Sigmoid colon (tissue), 7 donors: ENCODE data around the gene QRICH1. TPM values are rescaled to one million over a fixed set of nuclear protein-coding genes. Genes with fewer than 3 reads are reported as not detected.

ENCODE experiments used
- DNase-seq: peaks from one replicate; pipeline ENCODE4 v3.0.0-alpha.2; 2019
- H3K27ac ChIP-seq, 4 donors: fragments of 200-600 bp; sonication (generic); one replicate each; pipeline ENCODE4 v1.5.1; 2016 to 2019; ENCODE audit warnings: mild to moderate bottlenecking in 1 of 4
- H3K27me3 ChIP-seq, 3 donors: fragments of 200-600 bp; sonication (generic); one replicate each; pipeline ENCODE4 v1.5.1; 2019; ENCODE audit warnings: mild to moderate bottlenecking in 1 of 3
- H3K36me3 ChIP-seq, 4 donors: fragments of 200-600 bp; sonication (generic); one replicate each; pipeline ENCODE4 v1.5.1; 2016 to 2019
- H3K4me1 ChIP-seq, 4 donors: fragments of 200-600 bp; sonication (generic); one replicate each; pipeline ENCODE4 v1.5.1; 2017 to 2019
- H3K4me3 ChIP-seq, 4 donors: fragments of 200-600 bp; sonication (generic); one replicate each; pipeline ENCODE4 v1.5.1; 2017 to 2019; ENCODE audit warnings: mild to moderate bottlenecking in 2 of 4, moderate library complexity in 1 of 4
- H3K9me3 ChIP-seq, 4 donors: fragments of 200-600 bp in 3 of 4; sonication (generic) in 3 of 4; one replicate each; pipeline versions ENCODE4 v1.5.1 to v1.6.1; 2013 to 2019
- CTCF ChIP-seq, 4 experiments: fragments of 450-650 bp in 3 of 4; fragments of 200-600 bp in 1 of 4; IDR thresholded peaks; one replicate each; pipeline ENCODE4 v1.5.1; 2016 to 2019; ENCODE audit warnings: antibody characterized with exemption in 4 of 4, mild to moderate bottlenecking in 3 of 4, moderate library complexity in 2 of 4
- EP300 ChIP-seq, 4 donors: sonication (generic); formaldehyde crosslinking; IDR thresholded peaks; one replicate each; pipeline ENCODE4 v1.6.1; 2017; ENCODE audit warnings: antibody characterized with exemption in 4 of 4
- POLR2A ChIP-seq, 2 donors: fragments of 450-650 bp; IDR thresholded peaks; one replicate each; pipeline ENCODE4 v1.6.1; 2016; ENCODE audit warnings: antibody characterized with exemption in 2 of 2, mild to moderate bottlenecking in 2 of 2, moderate library complexity in 2 of 2
- POLR2AphosphoS5 ChIP-seq, 4 donors: sonication (generic); formaldehyde crosslinking; IDR thresholded peaks; one replicate each; pipeline ENCODE4 v1.6.1; 2017; ENCODE audit warnings: antibody characterized with exemption in 4 of 4
- WGBS, 2 donors: extraction: QIAGEN DNeasy Blood & Tissue Kit; methylation state at CpG; one replicate each; pipeline ENCODE4 v1.1.7; 2013; 5-methylcytosine and 5-hydroxymethylcytosine counted together
- intact Hi-C: fragments of 100-400 bp; cut with DNase I; formaldehyde crosslinking; loops from one replicate; pipeline ENCODE4 v1.15.1; 2023
- polyA plus RNA-seq, 3 donors: library from polyadenylated mRNA; stranded (reverse); fragments of 200-250 nt; gene quantifications; one replicate each; pipeline ENCODE4 v1.2.3, GENCODE V29; 2013
- total RNA-seq, 4 donors: library from RNA; depleted of rRNA; stranded (reverse); fragments of >200 nt; gene quantifications; one replicate each; pipeline ENCODE4 v1.1.0, GENCODE V29; 2016
- donor health status: healthy with polysubstance abuse.
- donor health status: Bipolar disorder and iron deficiency.
- donor health status: healthy.

QRICH1 gene, protein sequence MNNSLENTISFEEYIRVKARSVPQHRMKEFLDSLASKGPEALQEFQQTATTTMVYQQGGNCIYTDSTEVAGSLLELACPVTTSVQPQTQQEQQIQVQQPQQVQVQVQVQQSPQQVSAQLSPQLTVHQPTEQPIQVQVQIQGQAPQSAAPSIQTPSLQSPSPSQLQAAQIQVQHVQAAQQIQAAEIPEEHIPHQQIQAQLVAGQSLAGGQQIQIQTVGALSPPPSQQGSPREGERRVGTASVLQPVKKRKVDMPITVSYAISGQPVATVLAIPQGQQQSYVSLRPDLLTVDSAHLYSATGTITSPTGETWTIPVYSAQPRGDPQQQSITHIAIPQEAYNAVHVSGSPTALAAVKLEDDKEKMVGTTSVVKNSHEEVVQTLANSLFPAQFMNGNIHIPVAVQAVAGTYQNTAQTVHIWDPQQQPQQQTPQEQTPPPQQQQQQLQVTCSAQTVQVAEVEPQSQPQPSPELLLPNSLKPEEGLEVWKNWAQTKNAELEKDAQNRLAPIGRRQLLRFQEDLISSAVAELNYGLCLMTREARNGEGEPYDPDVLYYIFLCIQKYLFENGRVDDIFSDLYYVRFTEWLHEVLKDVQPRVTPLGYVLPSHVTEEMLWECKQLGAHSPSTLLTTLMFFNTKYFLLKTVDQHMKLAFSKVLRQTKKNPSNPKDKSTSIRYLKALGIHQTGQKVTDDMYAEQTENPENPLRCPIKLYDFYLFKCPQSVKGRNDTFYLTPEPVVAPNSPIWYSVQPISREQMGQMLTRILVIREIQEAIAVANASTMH
- total RNA-seq (100 to 1,000 TPM in 2 of 4 donors, 10 to 100 TPM in 2; 68.4 to 255 (median 135) TPM), polyA plus RNA-seq (10 to 100 TPM; 16.8 to 43.1 (median 18.0) TPM)

GRCh38 chr3:49093853-49094767, at the start of gene QRICH1:
Gene QRICH1, minus strand, starts transcription at chr3:49094071. Its CDS starts 17,054 bp downstream, at chr3:49077017.
- H3K27me3 ChIP-seq: no peaks in the 10 kb centered on the region
- H3K36me3 ChIP-seq: peaks cover 8 to 52% (median 17%) of the 10 kb centered on the region in 4 donors
- TF ChIP-seq CTCF (IDR thresholded peaks at IDR 0.05): peak in 3 of 4 experiments; percentile 33 to 51 (median 37)
- TF ChIP-seq EP300 (IDR thresholded peaks at IDR 0.05): no peak
- peak; percentile 53 to 69 for TF ChIP-seq POLR2A (IDR thresholded peaks at IDR 0.05)
- TF ChIP-seq POLR2AphosphoS5 (IDR thresholded peaks at IDR 0.05): peak in 3 of 4 donors; percentile 63 to 82 (median 80)
- H3K4me3 ChIP-seq: peak within 1 kb of the TSS; percentile 57 to 100 (median 98)
- DNase-seq: peak; percentile 99
- intact Hi-C loops: loop anchor here (1.0 to 5.0 kb wide), 5 partner anchors 27 to 318 kb away; partner anchors contain the start of genes LAMB2, NDUFAF3, TCTA and USP19
- peak within 1 kb of the TSS; percentile 86 to 100 (median 96) for H3K27ac ChIP-seq
- WGBS, 2 donors: 0 to 1% methylated on average over 65 of the region's 65 CpGs
- peaks cover 0 to 48% (median 47%) of the 10 kb centered on the region in 4 donors for H3K4me1 ChIP-seq
- no peaks in the 10 kb centered on the region for H3K9me3 ChIP-seq

DNA sequence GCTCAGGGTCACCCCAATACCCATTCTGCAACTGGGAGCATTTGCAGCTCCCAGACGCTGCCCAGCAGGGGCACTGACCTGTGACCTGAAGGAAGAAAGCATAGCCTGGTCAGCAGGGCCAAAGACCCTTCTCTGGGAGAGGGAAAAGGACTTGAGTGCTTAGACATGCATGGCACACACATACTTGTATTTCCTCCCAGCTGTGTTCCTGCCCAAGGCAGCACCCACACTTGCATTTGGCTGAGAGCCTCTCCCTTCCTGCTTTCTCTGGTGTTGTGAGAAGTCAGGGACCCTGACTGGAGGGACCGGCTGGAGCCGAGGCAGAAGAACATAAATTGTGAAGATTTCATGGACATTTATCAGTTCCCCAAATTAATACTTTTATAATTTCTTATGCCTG, 46.2 kb upstream of the QRICH1 start:
- H3K27ac ChIP-seq: no peak overlapping the region
- intact Hi-C loops: no loop called here
- no peak overlapping the region for H3K4me3 ChIP-seq
- no peaks in the 10 kb centered on the region for H3K4me1 ChIP-seq
- no peaks in the 10 kb centered on the region for H3K36me3 ChIP-seq
- 71 to 81% methylated on average over 3 of the region's 3 CpGs for WGBS, 2 donors
- H3K9me3 ChIP-seq: no peaks in the 10 kb centered on the region
- TF ChIP-seq POLR2AphosphoS5 (IDR thresholded peaks at IDR 0.05) (no peak), EP300 (IDR thresholded peaks at IDR 0.05) (no peak), POLR2A (IDR thresholded peaks at IDR 0.05) (no peak), CTCF (IDR thresholded peaks at IDR 0.05) (no peak)
- no peaks in the 10 kb centered on the region for H3K27me3 ChIP-seq
- no peak for DNase-seq

DNA sequence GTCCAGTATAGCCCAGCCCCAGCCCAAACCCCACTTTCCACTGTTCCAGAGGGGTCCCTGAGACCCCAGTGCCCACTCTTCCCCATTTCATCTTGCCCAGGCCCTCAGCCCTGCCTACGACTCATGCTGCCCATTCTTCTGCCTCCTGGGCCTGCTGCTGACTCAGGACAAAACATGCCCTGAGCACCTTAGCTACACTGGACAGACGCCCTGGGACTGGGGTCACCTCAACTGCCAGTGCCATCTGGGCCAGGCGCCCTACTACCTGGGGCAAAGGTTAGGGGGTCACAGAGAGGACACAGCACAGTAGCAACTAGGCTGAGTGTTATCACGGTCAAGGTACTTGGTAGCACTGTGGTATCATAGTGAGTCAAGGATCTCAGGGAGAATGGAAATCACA, 41.6 kb upstream of the QRICH1 start:
- TF ChIP-seq CTCF (IDR thresholded peaks at IDR 0.05): no peak
- TF ChIP-seq POLR2AphosphoS5 (IDR thresholded peaks at IDR 0.05): no peak
- no peak for TF ChIP-seq POLR2A (IDR thresholded peaks at IDR 0.05)
- TF ChIP-seq EP300 (IDR thresholded peaks at IDR 0.05): no peak
- peaks cover 0 to 7% (median 5%) of the 10 kb centered on the region in 4 donors for H3K36me3 ChIP-seq
- H3K4me3 ChIP-seq: no peak overlapping the region
- intact Hi-C loops: no loop called here
- 79 to 84% methylated on average over 4 of the region's 4 CpGs for WGBS, 2 donors
- H3K27ac ChIP-seq: no peak overlapping the region
- H3K4me1 ChIP-seq: peaks cover 0 to 26% (median 23%) of the 10 kb centered on the region in 4 donors
- DNase-seq: no peak
- H3K9me3 ChIP-seq: no peaks in the 10 kb centered on the region
- no peaks in the 10 kb centered on the region for H3K27me3 ChIP-seq
